Stimulated activated CD4-positive, alpha-beta T cell treated with anti-CD3 and anti-CD28 coated beads, Interleukin-15, amount 100 ng/mL, for 24 hours (primary cell): ENCODE measurements around the gene LRP1-AS.

ENCODE experiments used
- DNase-seq: peaks from one replicate; pipeline ENCODE4 v3.0.0-alpha.2; 2020

LRP1-AS gene

DNA sequence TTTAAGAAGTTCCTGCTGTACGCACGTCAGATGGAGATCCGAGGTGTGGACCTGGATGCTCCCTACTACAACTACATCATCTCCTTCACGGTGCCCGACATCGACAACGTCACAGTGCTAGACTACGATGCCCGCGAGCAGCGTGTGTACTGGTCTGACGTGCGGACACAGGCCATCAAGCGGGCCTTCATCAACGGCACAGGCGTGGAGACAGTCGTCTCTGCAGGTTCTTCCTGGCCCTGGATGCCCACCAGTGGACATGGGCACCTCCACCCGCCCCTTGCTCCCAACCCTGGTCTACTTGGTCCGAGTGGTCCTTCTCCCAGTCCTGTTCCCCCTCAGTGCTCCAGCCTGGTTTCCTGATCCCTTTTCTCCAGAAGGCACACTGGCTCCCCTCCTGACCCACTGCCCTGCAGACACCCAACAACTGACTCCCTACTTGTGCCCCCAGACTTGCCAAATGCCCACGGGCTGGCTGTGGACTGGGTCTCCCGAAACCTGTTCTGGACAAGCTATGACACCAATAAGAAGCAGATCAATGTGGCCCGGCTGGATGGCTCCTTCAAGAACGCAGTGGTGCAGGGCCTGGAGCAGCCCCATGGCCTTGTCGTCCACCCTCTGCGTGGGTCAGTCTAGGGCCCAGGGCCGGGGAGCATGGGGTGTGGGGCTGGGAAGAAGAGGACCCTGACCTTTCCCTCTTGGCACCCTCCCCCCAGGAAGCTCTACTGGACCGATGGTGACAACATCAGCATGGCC is 32.1 kb upstream of the LRP1-AS start:
- no peak for DNase-seq

GRCh38 chr12:57178213-57178612 is 30.8 kb upstream of the LRP1-AS start:
- DNase-seq, result no peak

- no peak for DNase-seq
These were observed 29.9 kb upstream of the LRP1-AS start for GRCh38 chr12:57177354-57177753.

GRCh38 chr12:57176846-57177245 is 29.4 kb upstream of the LRP1-AS start:
- no peak for DNase-seq

GRCh38 chr12:57176139-57176477 is 28.7 kb upstream of the LRP1-AS start:
- DNase-seq, result no peak

GRCh38 chr12:57175428-57176138 is 28.2 kb upstream of the LRP1-AS start:
- DNase-seq, result peak; percentile 69

DNA sequence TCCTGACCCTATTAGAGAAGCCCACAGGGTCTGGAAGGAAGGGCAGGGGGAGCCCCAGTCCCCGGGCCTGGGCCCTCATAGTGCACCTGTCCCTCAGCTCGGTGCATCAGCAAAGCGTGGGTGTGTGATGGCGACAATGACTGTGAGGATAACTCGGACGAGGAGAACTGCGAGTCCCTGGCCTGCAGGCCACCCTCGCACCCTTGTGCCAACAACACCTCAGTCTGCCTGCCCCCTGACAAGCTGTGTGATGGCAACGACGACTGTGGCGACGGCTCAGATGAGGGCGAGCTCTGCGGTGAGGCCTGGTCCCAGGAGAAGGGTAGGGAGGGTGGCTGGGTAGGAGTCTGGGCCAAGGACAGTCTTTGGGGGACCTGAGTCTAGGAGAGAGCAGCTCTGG is 26.3 kb upstream of the LRP1-AS start:
- DNase-seq, result no peak

DNA sequence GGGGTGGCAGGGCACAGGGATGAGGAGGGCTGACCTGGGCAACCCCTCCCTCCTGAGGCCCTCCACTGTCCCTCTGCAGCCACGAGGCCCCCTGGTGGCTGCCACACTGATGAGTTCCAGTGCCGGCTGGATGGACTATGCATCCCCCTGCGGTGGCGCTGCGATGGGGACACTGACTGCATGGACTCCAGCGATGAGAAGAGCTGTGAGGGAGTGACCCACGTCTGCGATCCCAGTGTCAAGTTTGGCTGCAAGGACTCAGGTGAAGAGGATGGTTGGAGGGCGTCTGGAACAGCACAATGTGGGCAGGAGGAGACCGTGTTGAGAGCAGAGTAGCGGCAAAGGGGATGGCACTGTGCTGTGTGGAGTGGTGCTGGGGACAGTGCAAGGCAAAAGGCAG is 25.7 kb upstream of the LRP1-AS start:
- peak; percentile 41 for DNase-seq

- no peak for DNase-seq
These were observed 24.2 kb upstream of the LRP1-AS start for GRCh38 chr12:57171668-57172067.

DNA sequence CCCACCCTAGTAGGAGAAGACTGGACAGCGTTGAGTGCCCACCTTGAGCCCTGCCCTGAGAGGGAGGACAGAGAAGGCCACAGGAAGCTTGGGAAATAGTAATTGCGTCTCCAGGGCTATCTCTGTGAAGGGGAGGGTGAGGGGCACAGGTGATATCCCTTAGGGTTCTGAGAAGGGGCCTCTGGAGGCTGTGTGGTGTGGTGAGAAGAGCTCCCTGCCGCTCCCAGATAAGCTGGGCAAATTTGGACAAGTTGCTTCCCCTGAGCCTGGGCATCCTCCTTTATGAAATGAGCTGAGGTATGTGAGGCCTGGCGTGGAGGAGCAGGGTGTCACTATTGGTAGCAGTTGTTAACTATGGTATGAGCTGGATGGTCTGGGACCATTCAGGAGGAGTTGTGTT is 23.5 kb upstream of the LRP1-AS start:
- DNase-seq, result no peak

- no peak for DNase-seq
These were observed 23.0 kb upstream of the LRP1-AS start for GRCh38 chr12:57170408-57170807.

DNA sequence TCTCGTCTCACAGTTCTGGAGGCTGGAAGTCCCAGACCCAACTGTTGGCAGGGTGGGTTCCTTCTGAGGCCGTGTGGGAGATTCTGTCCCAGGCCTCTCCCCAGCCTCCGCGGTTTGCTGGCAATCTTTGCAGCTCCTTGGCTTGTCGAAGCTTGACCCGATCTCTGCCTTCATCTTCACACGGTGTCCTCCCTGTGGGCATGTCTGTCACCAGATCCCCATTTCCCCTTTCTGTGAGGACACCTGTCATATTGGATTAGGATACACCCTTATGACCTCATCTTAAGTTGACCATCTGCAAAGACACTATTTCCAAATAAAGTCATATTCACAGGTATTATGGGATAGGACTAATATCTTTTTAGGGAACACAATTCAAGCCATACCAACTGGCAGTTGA is 22.6 kb upstream of the LRP1-AS start:
- no peak for DNase-seq

- DNase-seq, result no peak
These were observed 21.8 kb upstream of the LRP1-AS start for GRCh38 chr12:57169046-57169795.

DNA sequence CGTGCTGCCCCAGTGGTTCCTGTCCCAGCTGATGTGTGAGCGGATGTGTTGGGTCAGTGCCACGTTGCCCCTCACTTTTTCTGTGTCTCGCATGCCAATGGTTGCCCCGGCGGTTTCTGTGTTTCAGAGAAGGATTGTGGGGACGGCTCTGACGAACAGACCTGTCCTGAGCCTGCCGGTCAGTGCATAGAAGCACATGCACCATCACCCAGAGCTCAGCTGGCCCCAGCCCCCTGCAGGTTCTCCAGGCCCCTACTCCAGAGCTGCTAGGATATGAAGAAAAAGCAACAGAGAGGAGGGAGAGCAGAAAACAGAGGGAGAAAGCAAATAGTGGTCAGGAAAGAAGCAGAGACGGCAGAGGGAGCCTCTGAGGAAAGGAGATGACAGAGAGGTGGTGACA is 20.6 kb upstream of the LRP1-AS start:
- no peak for DNase-seq

DNA sequence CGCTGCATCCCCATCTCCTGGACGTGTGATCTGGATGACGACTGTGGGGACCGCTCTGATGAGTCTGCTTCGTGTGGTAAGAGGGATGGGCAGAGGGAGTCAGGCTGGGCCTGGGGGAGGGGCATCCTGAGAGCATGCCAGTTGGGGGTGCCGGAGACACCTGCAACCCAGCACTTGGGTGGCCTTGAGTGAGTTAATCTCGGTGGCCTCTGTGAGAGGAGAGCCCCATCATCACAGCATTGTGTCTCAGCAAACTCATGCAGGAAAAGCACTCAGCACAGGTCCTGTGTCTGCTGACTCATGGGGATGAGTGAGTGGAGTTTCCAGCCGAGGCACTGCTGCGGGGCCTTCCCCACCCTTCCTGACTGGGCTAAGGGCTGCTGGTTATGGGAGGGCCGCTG is 19.6 kb upstream of the LRP1-AS start:
- peak; percentile 74 for DNase-seq

GRCh38 chr12:57165741-57166140 is 18.3 kb upstream of the LRP1-AS start:
- DNase-seq, result no peak

- no peak for DNase-seq
These were observed 17.7 kb upstream of the LRP1-AS start for GRCh38 chr12:57164966-57165625.

- no peak for DNase-seq
These were observed 17.0 kb upstream of the LRP1-AS start for GRCh38 chr12:57164454-57164853.

DNA sequence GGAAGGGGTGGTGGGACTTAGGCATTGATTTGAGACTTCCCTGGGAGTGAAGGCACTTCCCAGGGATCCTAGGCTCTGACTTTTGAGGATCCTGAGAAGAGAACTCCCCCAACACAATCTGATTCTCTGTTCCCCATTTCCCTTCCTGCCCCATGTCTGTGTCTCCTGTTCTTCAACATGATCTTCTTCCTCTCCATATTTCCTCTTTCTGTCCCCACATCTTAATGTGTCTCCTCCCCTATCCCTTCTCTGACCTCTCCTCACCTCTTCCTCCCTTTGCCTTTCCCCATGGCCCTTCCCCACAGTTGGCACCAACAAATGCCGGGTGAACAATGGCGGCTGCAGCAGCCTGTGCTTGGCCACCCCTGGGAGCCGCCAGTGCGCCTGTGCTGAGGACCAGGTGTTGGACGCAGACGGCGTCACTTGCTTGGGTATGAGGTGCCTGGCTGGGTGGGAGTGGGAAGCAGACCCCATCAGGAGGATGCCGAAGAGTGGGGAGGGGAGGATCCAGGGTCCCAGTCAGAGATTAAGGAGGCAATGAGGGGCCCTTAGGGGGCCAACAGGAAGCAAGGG is 15.2 kb upstream of the LRP1-AS start:
- DNase-seq, result no peak

DNA sequence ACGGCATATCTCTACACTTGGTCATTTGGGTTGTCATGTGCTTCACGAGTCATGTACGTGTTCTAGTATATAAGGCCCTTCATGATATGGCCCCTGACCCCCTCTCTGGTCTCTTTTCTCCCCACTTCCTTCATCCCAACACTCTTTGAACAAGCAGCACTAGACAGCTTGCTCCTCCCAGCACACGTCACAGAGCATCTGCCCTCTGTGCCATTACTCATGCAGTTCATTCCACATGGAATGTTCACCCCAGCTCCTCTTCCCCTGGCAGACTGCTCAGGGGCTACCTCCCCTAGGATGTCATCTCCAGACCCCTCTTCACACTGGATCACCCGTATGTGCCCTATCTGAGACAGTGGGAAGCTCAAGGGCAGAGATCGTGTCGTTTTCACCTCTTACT is 14.1 kb upstream of the LRP1-AS start:
- no peak for DNase-seq

- no peak for DNase-seq
These were observed 13.3 kb upstream of the LRP1-AS start for GRCh38 chr12:57160741-57161140.

DNA sequence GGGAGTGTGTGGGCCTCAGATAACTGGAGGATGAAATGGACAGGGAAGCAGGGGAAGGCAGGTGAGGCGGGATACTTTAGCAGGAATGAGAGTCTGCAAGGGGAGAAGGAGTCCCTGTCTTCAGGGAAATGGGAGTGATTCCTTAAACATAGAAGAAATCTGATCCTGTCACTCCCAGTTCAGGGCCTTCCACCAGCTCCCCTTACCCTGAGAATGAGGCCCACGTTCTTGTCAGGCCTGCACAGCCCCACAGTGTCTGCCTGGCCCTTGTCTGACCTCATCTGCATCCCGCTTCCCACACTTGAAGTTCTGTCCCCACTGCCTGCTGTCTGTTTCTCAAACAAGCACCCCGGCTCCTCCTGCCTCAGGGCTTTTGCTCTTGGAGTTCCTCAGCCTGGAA is 12.6 kb upstream of the LRP1-AS start:
- DNase-seq, result no peak

DNA sequence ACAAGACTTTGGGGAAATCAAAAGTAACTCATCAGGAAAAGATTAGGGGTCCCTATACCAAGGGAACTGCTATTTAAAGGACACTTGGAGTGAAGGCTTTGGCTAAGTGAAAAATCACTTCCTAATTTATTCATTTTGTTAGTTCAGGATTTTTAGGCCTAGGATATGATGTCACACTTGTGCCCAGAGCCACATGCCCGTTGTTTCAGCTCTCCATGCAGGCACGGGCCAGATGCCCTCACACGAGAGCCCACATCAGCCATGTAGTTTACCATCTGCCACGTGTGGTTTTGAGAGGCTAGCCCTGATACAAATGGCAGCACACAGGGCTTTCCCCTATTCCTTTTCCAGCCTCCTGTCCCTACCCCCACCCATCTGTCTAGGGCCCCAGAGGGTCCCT is 11.9 kb upstream of the LRP1-AS start:
- no peak for DNase-seq
